Measurements from ENCODE around the gene LPIN1.

GRCh38 chr2:11775384-11775783 lies 29.0 kb downstream of the LPIN1 start:
- TF ChIP-seq, protein P1, sequence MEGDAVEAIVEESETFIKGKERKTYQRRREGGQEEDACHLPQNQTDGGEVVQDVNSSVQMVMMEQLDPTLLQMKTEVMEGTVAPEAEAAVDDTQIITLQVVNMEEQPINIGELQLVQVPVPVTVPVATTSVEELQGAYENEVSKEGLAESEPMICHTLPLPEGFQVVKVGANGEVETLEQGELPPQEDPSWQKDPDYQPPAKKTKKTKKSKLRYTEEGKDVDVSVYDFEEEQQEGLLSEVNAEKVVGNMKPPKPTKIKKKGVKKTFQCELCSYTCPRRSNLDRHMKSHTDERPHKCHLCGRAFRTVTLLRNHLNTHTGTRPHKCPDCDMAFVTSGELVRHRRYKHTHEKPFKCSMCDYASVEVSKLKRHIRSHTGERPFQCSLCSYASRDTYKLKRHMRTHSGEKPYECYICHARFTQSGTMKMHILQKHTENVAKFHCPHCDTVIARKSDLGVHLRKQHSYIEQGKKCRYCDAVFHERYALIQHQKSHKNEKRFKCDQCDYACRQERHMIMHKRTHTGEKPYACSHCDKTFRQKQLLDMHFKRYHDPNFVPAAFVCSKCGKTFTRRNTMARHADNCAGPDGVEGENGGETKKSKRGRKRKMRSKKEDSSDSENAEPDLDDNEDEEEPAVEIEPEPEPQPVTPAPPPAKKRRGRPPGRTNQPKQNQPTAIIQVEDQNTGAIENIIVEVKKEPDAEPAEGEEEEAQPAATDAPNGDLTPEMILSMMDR (IDR thresholded peaks at IDR 0.05) = no peak
- no peak for TF ChIP-seq POLR2A (IDR thresholded peaks at IDR 0.05; ENCODE audit: low read length)
- no peak for TF ChIP-seq KDM5A (IDR thresholded peaks at IDR 0.05)
- TF ChIP-seq EP300 (IDR thresholded peaks at IDR 0.05) = no peak
- no peak for TF ChIP-seq MAFK (IDR thresholded peaks at IDR 0.05; ENCODE audit: partially characterized antibody)
- no peak for TF ChIP-seq RAD21 (conservative IDR thresholded peaks at IDR 0.05 in 1 of 2, IDR thresholded peaks at IDR 0.05 in 1 of 2)
- TF ChIP-seq ELK1 (IDR thresholded peaks at IDR 0.05; ENCODE audit: low read depth, low read length) = no peak
- TF ChIP-seq, protein P2, sequence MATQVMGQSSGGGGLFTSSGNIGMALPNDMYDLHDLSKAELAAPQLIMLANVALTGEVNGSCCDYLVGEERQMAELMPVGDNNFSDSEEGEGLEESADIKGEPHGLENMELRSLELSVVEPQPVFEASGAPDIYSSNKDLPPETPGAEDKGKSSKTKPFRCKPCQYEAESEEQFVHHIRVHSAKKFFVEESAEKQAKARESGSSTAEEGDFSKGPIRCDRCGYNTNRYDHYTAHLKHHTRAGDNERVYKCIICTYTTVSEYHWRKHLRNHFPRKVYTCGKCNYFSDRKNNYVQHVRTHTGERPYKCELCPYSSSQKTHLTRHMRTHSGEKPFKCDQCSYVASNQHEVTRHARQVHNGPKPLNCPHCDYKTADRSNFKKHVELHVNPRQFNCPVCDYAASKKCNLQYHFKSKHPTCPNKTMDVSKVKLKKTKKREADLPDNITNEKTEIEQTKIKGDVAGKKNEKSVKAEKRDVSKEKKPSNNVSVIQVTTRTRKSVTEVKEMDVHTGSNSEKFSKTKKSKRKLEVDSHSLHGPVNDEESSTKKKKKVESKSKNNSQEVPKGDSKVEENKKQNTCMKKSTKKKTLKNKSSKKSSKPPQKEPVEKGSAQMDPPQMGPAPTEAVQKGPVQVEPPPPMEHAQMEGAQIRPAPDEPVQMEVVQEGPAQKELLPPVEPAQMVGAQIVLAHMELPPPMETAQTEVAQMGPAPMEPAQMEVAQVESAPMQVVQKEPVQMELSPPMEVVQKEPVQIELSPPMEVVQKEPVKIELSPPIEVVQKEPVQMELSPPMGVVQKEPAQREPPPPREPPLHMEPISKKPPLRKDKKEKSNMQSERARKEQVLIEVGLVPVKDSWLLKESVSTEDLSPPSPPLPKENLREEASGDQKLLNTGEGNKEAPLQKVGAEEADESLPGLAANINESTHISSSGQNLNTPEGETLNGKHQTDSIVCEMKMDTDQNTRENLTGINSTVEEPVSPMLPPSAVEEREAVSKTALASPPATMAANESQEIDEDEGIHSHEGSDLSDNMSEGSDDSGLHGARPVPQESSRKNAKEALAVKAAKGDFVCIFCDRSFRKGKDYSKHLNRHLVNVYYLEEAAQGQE (IDR thresholded peaks at IDR 0.05) = no peak
- TF ChIP-seq RCOR1 (IDR thresholded peaks at IDR 0.05; ENCODE audit: low read depth, low read length) = no peak
- TF ChIP-seq NFE2L2 (conservative IDR thresholded peaks at IDR 0.05; ENCODE audit: low read length) = no peak
- no peak for TF ChIP-seq TP53 (CRISPR knock-in tag; IDR thresholded peaks at IDR 0.05)
- no peak for TF ChIP-seq JUN (IDR thresholded peaks at IDR 0.05)

All from A549 (cell line).